Gastroesophageal sphincter (tissue), 4 donors: ENCODE data around the gene HS3ST5. TPM values are rescaled to one million over a fixed set of nuclear protein-coding genes. Genes with fewer than 3 reads are reported as not detected.
"Not testable (repeated sequence)": the region's sequence is repeated elsewhere in the genome, so short reads cannot be mapped to it uniquely, and the experiment has no call there.

Source experiments
- ATAC-seq: fragments of 150-250 bp; one replicate; pipeline ENCODE4 v1.9.1; 2016; ENCODE audit warnings: mild to moderate bottlenecking, moderate library complexity
- H3K27ac ChIP-seq, 4 donors: fragments of 200-600 bp; sonication (generic) in 3 of 4; 1 replicate in 3 of 4; 2 replicates in 1 of 4; pipeline ENCODE4 v1.5.1; 2016 to 2019
- H3K27me3 ChIP-seq: fragments of 200-600 bp; sonication (generic); one replicate; pipeline ENCODE4 v1.5.1; 2019
- H3K36me3 ChIP-seq, 2 donors: fragments of 200-600 bp; sonication (generic); one replicate each; pipeline ENCODE4 v1.5.1; 2019; ENCODE audit warnings: control low read depth in 1 of 2
- H3K4me1 ChIP-seq, 3 donors: fragments of 200-600 bp; sonication (generic); 1 replicate in 2 of 3; 2 replicates in 1 of 3; pipeline ENCODE4 v1.5.1; 2016 to 2019; ENCODE audit warnings: control low read depth in 2 of 3
- H3K4me3 ChIP-seq, 2 donors: fragments of 200-600 bp; sonication (generic); one replicate each; pipeline ENCODE4 v1.5.1; 2019; ENCODE audit warnings: mild to moderate bottlenecking in 1 of 2, moderate library complexity in 1 of 2
- H3K9me3 ChIP-seq, 3 donors: fragments of 200-600 bp; sonication (generic); one replicate each; pipeline ENCODE4 v1.5.1; 2017 to 2019; ENCODE audit warnings: control low read depth in 2 of 3
- CTCF ChIP-seq, 4 experiments: fragments of 200-600 bp in 2 of 4; fragments of 450-650 bp in 2 of 4; sonication (generic) in 1 of 4; IDR thresholded peaks; one replicate each; pipeline ENCODE4 v1.5.1; 2017 to 2019; ENCODE audit warnings: antibody characterized with exemption in 4 of 4, mild to moderate bottlenecking in 2 of 4, moderate library complexity in 2 of 4
- EP300 ChIP-seq: sonication (generic); formaldehyde crosslinking; IDR thresholded peaks from one replicate; pipeline ENCODE4 v1.6.1; 2017; ENCODE audit warnings: antibody characterized with exemption, mild to moderate bottlenecking
- POLR2A ChIP-seq, 2 donors: fragments of 450-650 bp; IDR thresholded peaks; one replicate each; pipeline ENCODE4 v1.6.1; 2017; ENCODE audit warnings: antibody characterized with exemption in 2 of 2, mild to moderate bottlenecking in 2 of 2, moderate library complexity in 1 of 2
- POLR2AphosphoS5 ChIP-seq: sonication (generic); formaldehyde crosslinking; IDR thresholded peaks from one replicate; pipeline ENCODE4 v1.6.1; 2017; ENCODE audit warnings: antibody characterized with exemption
- WGBS, 2 donors: methylation state at CpG; one replicate each; pipeline ENCODE4 v1.1.5; 2018; ENCODE audit warnings: low coverage in 1 of 2; 5-methylcytosine and 5-hydroxymethylcytosine counted together
- total RNA-seq, 4 donors: library from RNA; depleted of rRNA; stranded (reverse); fragments of >200 nt; gene quantifications; one replicate each; pipeline ENCODE4 v1.1.0, GENCODE V29; 2016

Gene HS3ST5
- total RNA-seq, 4 donors from 2014 or later, result 0.13 TPM; not detected in 3

GRCh38 chr6:114218437-114219340, 124.1 kb downstream of the HS3ST5 start:
- Histone ChIP-seq H3K9me3 (no peaks in the 10 kb centered on the region), H3K4me3 (no peak overlapping the region), H3K27me3 (no peaks in the 10 kb centered on the region), H3K4me1 (no peaks in the 10 kb centered on the region), H3K36me3 (no peaks in the 10 kb centered on the region), H3K27ac (no peak overlapping the region)
- TF ChIP-seq EP300 (no peak), POLR2A (IDR thresholded peaks at IDR 0.05) (no peak), CTCF (IDR thresholded peaks at IDR 0.05) (no peak), POLR2AphosphoS5 (no peak)
- ATAC-seq, result no peak
- WGBS, 2 donors, result 84 to 92% methylated on average over 7 to 8 of the region's 8 CpGs

- WGBS, 2 donors, result 98 to 100% methylated on average over 6 of the region's 10 CpGs
- H3K4me1 ChIP-seq, H3K36me3 ChIP-seq, H3K9me3 ChIP-seq, H3K27ac ChIP-seq, H3K27me3 ChIP-seq, ATAC-seq, H3K4me3 ChIP-seq: not testable (repeated sequence)
Measured at GRCh38 chr6:114217996-114218395, 124.8 kb downstream of the HS3ST5 start.

- Histone ChIP-seq H3K27me3 (no peaks in the 10 kb centered on the region), H3K36me3 (no peaks in the 10 kb centered on the region), H3K4me3 (no peak overlapping the region), H3K27ac (no peak overlapping the region), H3K9me3 (no peaks in the 10 kb centered on the region), H3K4me1 (no peaks in the 10 kb centered on the region)
- no peak for TF ChIP-seq POLR2A (IDR thresholded peaks at IDR 0.05)
- TF ChIP-seq CTCF (IDR thresholded peaks at IDR 0.05), result no peak
- TF ChIP-seq EP300, result no peak
- TF ChIP-seq POLR2AphosphoS5, result no peak
- 85 to 86% methylated on average over 3 of the region's 3 CpGs for WGBS, 2 donors
- no peak for ATAC-seq
Measured at GRCh38 chr6:114216789-114217467, 125.9 kb downstream of the HS3ST5 start.

GRCh38 chr6:114210467-114210866, 132.4 kb downstream of the HS3ST5 start:
- no peaks in the 10 kb centered on the region for H3K36me3 ChIP-seq
- 90% methylated on average over 3 to 4 of the region's 4 CpGs for WGBS, 2 donors
- no peaks in the 10 kb centered on the region for H3K27me3 ChIP-seq
- ATAC-seq, result no peak
- TF ChIP-seq CTCF (IDR thresholded peaks at IDR 0.05) (no peak), POLR2AphosphoS5 (no peak), POLR2A (IDR thresholded peaks at IDR 0.05) (no peak), EP300 (no peak)
- H3K9me3 ChIP-seq, result no peaks in the 10 kb centered on the region
- H3K4me3 ChIP-seq, result no peak overlapping the region
- H3K27ac ChIP-seq, result no peak overlapping the region
- H3K4me1 ChIP-seq, result no peaks in the 10 kb centered on the region

GRCh38 chr6:114203460-114203859, 139.4 kb downstream of the HS3ST5 start:
- Histone ChIP-seq H3K9me3 (no peaks in the 10 kb centered on the region), H3K27ac (no peak overlapping the region), H3K4me3 (no peak overlapping the region), H3K27me3 (no peaks in the 10 kb centered on the region), H3K36me3 (no peaks in the 10 kb centered on the region), H3K4me1 (no peaks in the 10 kb centered on the region)
- TF ChIP-seq POLR2A (IDR thresholded peaks at IDR 0.05), result no peak
- TF ChIP-seq POLR2AphosphoS5, result no peak
- TF ChIP-seq EP300, result no peak
- no peak for TF ChIP-seq CTCF (IDR thresholded peaks at IDR 0.05)
- 91 to 93% methylated on average over 2 to 3 of the region's 3 CpGs for WGBS, 2 donors
- no peak for ATAC-seq
